Measurements from ENCODE around the gene DOHH.

DOHH gene

DNA sequence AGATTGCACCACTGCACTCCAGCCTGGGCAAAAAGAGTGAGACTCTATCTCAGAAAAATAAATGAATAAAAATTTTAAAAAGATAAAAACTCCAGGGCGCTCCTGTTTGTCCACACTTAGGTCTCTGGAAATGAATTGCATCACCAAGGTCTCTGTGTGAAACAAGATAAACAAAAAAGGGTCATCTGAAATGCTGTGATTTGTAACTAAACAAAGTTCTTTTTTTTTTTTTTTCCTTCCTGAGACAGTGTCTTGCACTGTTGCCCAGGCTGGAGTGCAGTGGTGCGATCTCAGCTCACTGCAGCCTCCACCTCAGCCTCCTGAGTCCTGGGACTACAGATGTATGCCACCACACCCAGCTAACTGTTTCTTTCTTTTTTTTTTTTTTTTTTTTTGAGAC lies 17.2 kb upstream of the DOHH start:
- H3K9ac ChIP-seq (ENCODE audit: low read length in 2 of 2), result no peak overlapping the region
- H3K4me3 ChIP-seq (ENCODE audit: low read length in 2 of 2), result no peak overlapping the region
- H3K27me3 ChIP-seq (ENCODE audit: control insufficient read depth in 1 of 2, insufficient read depth in 2 of 2, low read length in 2 of 2), result no peaks in the 10 kb centered on the region
- no peak overlapping the region for H3K27ac ChIP-seq (ENCODE audit: low read length)
- H3K36me3 ChIP-seq (ENCODE audit: control insufficient read depth in 2 of 2, insufficient read depth in 2 of 2, low read length in 2 of 2), result peaks cover 0 to 7% of the 10 kb centered on the region in 2 donors
- H3K9me3 ChIP-seq (ENCODE audit: control insufficient read depth in 2 of 2, low read length in 2 of 2), result no peaks in the 10 kb centered on the region
- peaks cover 17% of the 10 kb centered on the region for H3K4me1 ChIP-seq (ENCODE audit: control insufficient read depth, insufficient read depth, low read length)

DNA sequence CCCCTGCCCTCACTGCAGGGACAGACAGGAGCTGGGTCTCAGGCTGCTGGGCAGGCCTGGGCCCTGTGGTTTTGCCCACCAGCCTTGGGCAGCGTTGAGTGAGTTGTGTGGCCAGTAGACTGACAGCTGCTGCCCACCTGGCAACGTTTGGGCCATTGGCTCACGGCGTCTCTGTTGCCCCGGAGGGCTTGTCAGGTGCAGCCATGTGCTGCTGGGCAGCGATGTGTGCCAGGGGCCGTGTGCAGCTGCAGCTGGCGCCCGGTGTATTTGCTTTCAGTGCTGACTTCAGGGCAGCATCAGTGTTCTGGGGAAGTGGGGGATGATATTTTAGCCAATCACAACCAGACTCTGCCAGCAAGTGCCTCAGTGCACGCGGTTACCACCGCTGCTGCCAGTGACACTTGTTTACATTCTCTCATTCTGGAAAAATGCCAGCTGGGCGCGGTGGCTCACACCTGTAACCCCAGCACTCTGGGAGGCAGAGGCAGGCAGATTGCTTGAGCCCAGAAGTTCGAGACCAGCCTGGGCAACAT lies 16.3 kb upstream of the DOHH start:
- H3K4me1 ChIP-seq (ENCODE audit: control insufficient read depth, insufficient read depth, low read length), result peaks cover 18% of the 10 kb centered on the region
- H3K9ac ChIP-seq (ENCODE audit: low read length in 2 of 2), result no peak overlapping the region
- H3K9me3 ChIP-seq (ENCODE audit: control insufficient read depth in 2 of 2, low read length in 2 of 2), result no peaks in the 10 kb centered on the region
- peaks cover 0 to 4% of the 10 kb centered on the region in 2 donors for H3K36me3 ChIP-seq (ENCODE audit: control insufficient read depth in 2 of 2, insufficient read depth in 2 of 2, low read length in 2 of 2)
- H3K4me3 ChIP-seq (ENCODE audit: low read length in 2 of 2), result no peak overlapping the region
- H3K27ac ChIP-seq (ENCODE audit: low read length), result no peak overlapping the region
- H3K27me3 ChIP-seq (ENCODE audit: control insufficient read depth in 1 of 2, insufficient read depth in 2 of 2, low read length in 2 of 2), result no peaks in the 10 kb centered on the region

DNA sequence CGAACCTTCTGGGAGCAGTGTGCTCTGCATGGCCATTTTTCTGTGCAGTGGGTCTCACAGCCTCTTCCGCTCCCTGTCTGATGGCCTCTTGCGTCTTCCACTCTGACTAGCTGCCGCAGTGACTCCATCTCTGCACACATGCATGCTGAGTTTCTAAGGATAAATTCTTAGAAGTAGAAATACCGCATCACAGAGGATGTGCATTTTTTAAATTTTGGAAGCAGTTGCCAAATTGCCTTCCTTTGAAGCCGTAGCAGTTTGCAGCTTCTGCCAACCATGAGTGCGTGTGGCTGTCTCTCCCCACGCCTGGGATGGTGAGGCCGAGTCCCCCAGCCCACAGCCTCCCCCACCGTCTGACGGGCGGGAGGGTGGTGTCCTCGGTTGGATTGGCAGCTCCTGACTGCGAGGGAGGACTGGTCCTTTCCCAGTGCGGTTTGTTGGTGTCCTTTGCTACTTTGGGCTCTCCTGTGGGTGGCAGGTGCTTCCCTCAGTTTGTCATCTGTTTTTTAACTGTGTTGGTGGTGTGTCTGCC lies 15.5 kb upstream of the DOHH start:
- Histone ChIP-seq H3K4me3 (ENCODE audit: low read length in 2 of 2) (no peak overlapping the region), H3K9ac (ENCODE audit: low read length in 2 of 2) (no peak overlapping the region), H3K27ac (ENCODE audit: low read length) (no peak overlapping the region), H3K27me3 (ENCODE audit: control insufficient read depth in 1 of 2, insufficient read depth in 2 of 2, low read length in 2 of 2) (no peaks in the 10 kb centered on the region), H3K4me1 (ENCODE audit: control insufficient read depth, insufficient read depth, low read length) (peaks cover 21% of the 10 kb centered on the region), H3K9me3 (ENCODE audit: control insufficient read depth in 2 of 2, low read length in 2 of 2) (no peaks in the 10 kb centered on the region), H3K36me3 (ENCODE audit: control insufficient read depth in 2 of 2, insufficient read depth in 2 of 2, low read length in 2 of 2) (peaks cover 0 to 4% of the 10 kb centered on the region in 2 donors)

DNA sequence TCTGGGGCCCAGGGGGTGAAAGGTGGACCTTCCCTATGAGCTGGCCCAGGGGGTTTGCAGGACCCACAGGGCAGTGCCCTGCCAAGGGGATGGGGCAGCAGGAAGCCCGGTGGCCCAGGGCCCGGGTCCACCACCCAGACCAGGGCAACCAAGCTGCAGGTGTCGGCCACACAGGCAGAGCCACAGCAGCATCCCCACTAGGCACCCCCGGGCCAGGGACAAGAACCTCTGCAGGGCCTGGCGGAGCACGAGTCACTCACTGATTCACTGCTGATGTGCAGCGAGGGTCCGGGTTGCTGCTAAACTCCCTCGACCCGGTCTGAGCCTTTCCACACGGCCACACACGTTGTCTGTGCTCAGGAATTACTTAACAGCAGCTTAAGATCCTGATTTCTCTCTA lies 14.5 kb upstream of the DOHH start:
- H3K27ac ChIP-seq (ENCODE audit: low read length), result no peak overlapping the region
- H3K4me1 ChIP-seq (ENCODE audit: control insufficient read depth, insufficient read depth, low read length), result peaks cover 16% of the 10 kb centered on the region
- H3K9ac ChIP-seq (ENCODE audit: low read length in 2 of 2), result no peak overlapping the region
- no peaks in the 10 kb centered on the region for H3K27me3 ChIP-seq (ENCODE audit: control insufficient read depth in 1 of 2, insufficient read depth in 2 of 2, low read length in 2 of 2)
- no peak overlapping the region for H3K4me3 ChIP-seq (ENCODE audit: low read length in 2 of 2)
- H3K9me3 ChIP-seq (ENCODE audit: control insufficient read depth in 2 of 2, low read length in 2 of 2), result no peaks in the 10 kb centered on the region
- H3K36me3 ChIP-seq (ENCODE audit: control insufficient read depth in 2 of 2, insufficient read depth in 2 of 2, low read length in 2 of 2), result peaks cover 0 to 4% of the 10 kb centered on the region in 2 donors

DNA sequence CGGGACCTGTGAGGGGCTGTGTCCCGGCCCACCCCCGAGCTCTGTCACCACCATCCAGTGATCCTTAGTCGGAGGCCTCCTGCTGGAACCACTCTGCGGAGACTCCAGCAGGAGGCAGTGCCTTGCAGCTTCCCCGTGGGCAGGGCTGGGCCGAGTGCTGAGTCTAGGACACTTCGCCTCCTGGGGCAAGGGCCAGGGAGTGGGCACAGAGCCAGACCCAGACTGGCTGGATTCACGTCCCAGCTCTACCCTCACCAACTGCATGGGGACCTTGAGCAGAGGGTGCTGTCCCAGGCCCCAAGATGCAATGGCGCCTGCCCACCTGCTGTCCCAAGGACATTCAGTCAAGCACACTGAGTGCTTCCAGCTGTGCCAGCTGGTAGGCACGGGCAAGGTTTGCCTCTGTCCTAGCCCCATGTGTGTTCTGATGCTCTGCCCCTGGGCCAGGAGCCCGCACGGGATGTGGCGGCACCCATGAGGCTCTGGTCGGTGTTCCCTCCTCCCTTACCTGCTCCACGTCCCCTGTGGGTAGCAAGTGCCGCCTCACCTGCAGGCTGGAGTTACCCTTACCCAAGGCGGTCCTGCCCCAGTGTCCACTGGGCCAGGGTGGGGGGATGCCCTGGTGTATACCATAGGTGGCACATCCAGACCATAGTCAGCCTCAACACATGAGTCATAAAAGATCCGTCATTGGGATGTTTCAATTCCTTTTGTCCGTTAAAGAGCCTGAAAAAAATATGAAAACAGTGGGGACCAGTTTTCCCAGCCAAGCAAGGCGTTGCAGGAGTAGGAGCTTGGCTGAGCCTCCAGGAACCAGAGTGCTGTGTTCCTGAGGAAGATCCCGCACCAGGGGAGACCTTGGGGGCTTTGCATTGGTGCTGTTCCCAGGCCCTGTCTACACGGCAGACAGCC lies 13.0 kb upstream of the DOHH start:
- Histone ChIP-seq H3K4me1 (ENCODE audit: control insufficient read depth, insufficient read depth, low read length) (peaks cover 23% of the 10 kb centered on the region), H3K27ac (ENCODE audit: low read length) (no peak overlapping the region)

DNA sequence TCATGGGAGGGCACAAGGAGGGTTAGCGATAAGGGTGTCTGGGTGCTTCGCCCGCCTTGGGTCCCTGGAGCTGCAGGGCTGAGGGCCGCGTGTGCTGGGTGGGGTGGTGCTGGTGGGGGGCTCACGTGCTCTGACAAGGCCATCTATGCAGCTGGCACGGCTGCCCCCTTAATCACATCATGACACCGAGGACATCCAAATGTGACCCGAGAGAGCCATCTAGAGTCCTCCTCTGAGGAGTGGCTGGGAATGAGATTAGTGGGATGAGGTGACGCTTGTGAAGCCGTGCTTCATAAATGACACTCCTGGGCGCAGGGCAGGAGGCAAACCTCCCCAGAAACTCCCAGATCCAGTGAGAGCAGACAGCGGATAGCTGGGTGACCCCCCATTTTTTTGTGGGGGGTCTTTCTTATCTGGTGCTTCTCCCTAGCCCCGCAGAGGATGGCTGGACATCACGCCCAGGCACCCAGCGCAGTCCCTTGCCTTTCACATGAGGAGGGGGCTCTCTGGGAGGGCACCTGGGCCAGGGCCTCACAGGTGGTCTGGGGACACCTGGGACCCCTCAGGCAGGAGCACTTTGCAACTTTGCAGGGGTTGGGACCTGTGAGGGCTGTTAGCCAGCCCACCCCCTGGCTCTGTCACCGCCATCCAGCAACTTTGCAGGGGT lies 12.2 kb upstream of the DOHH start:
- Histone ChIP-seq H3K9ac (ENCODE audit: low read length in 2 of 2) (no peak overlapping the region), H3K27ac (ENCODE audit: low read length) (no peak overlapping the region), H3K9me3 (ENCODE audit: control insufficient read depth in 2 of 2, low read length in 2 of 2) (no peaks in the 10 kb centered on the region), H3K4me1 (ENCODE audit: control insufficient read depth, insufficient read depth, low read length) (peaks cover 24% of the 10 kb centered on the region), H3K27me3 (ENCODE audit: control insufficient read depth in 1 of 2, insufficient read depth in 2 of 2, low read length in 2 of 2) (no peaks in the 10 kb centered on the region), H3K4me3 (ENCODE audit: low read length in 2 of 2) (no peak overlapping the region), H3K36me3 (ENCODE audit: control insufficient read depth in 2 of 2, insufficient read depth in 2 of 2, low read length in 2 of 2) (no peaks in the 10 kb centered on the region)

More for the DNA sequence above, 13.0 kb upstream of the DOHH start:
- Histone ChIP-seq H3K9me3 (ENCODE audit: control insufficient read depth in 2 of 2, low read length in 2 of 2) (no peaks in the 10 kb centered on the region), H3K4me3 (ENCODE audit: low read length in 2 of 2) (no peak overlapping the region), H3K27me3 (ENCODE audit: control insufficient read depth in 1 of 2, insufficient read depth in 2 of 2, low read length in 2 of 2) (no peaks in the 10 kb centered on the region), H3K9ac (ENCODE audit: low read length in 2 of 2) (no peak overlapping the region), H3K36me3 (ENCODE audit: control insufficient read depth in 2 of 2, insufficient read depth in 2 of 2, low read length in 2 of 2) (no peaks in the 10 kb centered on the region)

DNA sequence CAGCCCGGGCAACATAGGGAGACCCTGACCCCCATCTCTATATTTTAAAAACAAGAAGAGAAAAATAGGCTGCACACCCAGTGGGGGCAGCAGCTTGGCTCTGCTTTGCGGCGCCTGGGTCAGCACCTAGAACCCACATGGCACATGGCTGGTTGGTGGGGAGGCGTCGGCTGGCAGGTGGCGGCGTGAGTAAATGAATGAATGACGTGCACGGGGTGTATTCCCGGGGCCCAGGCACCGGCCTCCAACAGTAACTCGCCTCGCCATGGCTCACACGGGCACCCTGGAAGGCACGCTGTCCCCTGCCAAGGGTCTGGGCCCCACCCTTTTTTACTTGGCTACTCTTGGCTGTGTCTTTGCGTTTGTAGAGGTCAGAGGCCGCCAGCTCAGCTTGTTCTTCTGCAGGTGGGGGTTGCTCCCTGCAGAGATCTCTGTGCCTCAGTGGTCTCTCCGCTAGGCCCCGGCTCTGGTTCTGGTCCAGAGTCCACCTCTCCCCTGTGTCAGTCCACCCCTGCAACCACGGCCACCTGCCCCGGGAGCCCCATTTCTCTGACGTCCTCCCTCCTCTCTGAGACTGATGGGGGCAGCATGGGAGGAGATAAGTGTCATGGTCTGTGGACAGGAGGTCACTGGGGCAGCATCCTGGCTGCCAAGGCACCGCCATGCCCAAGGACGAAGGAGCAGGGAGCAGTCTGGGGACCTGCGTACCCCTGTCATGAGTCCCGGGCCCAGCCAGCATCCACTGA lies 11.2 kb upstream of the DOHH start:
- no peak overlapping the region for H3K4me3 ChIP-seq (ENCODE audit: low read length in 2 of 2)
- H3K27ac ChIP-seq (ENCODE audit: low read length), result no peak overlapping the region
- H3K9me3 ChIP-seq (ENCODE audit: control insufficient read depth in 2 of 2, low read length in 2 of 2), result no peaks in the 10 kb centered on the region
- peaks cover 30% of the 10 kb centered on the region for H3K4me1 ChIP-seq (ENCODE audit: control insufficient read depth, insufficient read depth, low read length)
- no peaks in the 10 kb centered on the region for H3K36me3 ChIP-seq (ENCODE audit: control insufficient read depth in 2 of 2, insufficient read depth in 2 of 2, low read length in 2 of 2)
- no peaks in the 10 kb centered on the region for H3K27me3 ChIP-seq (ENCODE audit: control insufficient read depth in 1 of 2, insufficient read depth in 2 of 2, low read length in 2 of 2)
- no peak overlapping the region for H3K9ac ChIP-seq (ENCODE audit: low read length in 2 of 2)

DNA sequence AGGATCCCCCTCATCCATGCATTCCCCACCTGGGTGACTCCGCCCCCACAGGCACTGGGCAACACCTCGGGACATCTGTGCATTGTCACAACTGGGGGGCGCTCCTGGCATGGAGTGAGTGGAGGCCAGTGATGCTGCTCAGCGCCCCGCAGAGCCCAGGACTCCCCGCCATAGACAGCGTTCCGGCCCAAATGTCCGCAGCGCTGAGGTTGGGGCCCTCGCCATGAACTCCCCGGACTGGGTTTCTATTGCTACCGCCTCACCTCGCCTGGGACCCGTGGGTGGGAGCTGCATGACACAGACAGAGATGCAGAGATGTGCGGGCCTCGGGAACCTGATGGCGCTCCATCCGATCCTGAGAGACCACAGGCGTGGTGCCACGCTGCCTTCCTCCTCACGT lies 10.3 kb upstream of the DOHH start:
- peaks cover 24% of the 10 kb centered on the region for H3K4me1 ChIP-seq (ENCODE audit: control insufficient read depth, insufficient read depth, low read length)

DNA sequence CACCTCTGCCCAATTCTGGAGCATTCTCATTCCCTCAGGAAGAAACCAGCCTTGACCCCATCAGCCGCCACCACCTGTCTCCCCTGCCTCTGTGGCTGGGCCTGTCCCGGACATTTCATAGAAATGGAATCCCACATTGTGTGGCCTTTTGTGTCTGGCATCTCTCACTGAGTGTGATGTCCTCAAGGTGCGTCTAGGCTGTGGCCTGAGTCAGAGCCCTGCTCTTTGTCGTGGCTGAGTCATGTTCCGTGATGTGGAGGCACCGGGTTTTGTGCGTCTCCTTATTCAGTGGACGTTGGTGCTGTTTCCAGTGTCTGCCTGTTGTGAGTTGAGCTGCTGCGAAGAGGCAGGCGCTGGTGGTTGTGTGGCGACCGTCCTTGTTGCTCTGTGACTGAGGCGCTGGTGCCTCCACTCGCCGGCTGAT lies 9.1 kb upstream of the DOHH start:
- peak overlapping the region; percentile 18 for H3K27ac ChIP-seq (ENCODE audit: low read length)
- no peaks in the 10 kb centered on the region for H3K36me3 ChIP-seq (ENCODE audit: control insufficient read depth in 2 of 2, insufficient read depth in 2 of 2, low read length in 2 of 2)
- no peak overlapping the region for H3K4me3 ChIP-seq (ENCODE audit: low read length in 2 of 2)
- H3K4me1 ChIP-seq (ENCODE audit: control insufficient read depth, insufficient read depth, low read length), result peaks cover 27% of the 10 kb centered on the region
- no peaks in the 10 kb centered on the region for H3K27me3 ChIP-seq (ENCODE audit: control insufficient read depth in 1 of 2, insufficient read depth in 2 of 2, low read length in 2 of 2)
- no peaks in the 10 kb centered on the region for H3K9me3 ChIP-seq (ENCODE audit: control insufficient read depth in 2 of 2, low read length in 2 of 2)
- no peak overlapping the region for H3K9ac ChIP-seq (ENCODE audit: low read length in 2 of 2)

More for the DNA sequence above, 10.3 kb upstream of the DOHH start:
- H3K9ac ChIP-seq (ENCODE audit: low read length in 2 of 2), result no peak overlapping the region
- no peaks in the 10 kb centered on the region for H3K27me3 ChIP-seq (ENCODE audit: control insufficient read depth in 1 of 2, insufficient read depth in 2 of 2, low read length in 2 of 2)
- H3K36me3 ChIP-seq (ENCODE audit: control insufficient read depth in 2 of 2, insufficient read depth in 2 of 2, low read length in 2 of 2), result no peaks in the 10 kb centered on the region
- H3K27ac ChIP-seq (ENCODE audit: low read length), result no peak overlapping the region
- H3K9me3 ChIP-seq (ENCODE audit: control insufficient read depth in 2 of 2, low read length in 2 of 2), result no peaks in the 10 kb centered on the region
- H3K4me3 ChIP-seq (ENCODE audit: low read length in 2 of 2), result no peak overlapping the region

DNA sequence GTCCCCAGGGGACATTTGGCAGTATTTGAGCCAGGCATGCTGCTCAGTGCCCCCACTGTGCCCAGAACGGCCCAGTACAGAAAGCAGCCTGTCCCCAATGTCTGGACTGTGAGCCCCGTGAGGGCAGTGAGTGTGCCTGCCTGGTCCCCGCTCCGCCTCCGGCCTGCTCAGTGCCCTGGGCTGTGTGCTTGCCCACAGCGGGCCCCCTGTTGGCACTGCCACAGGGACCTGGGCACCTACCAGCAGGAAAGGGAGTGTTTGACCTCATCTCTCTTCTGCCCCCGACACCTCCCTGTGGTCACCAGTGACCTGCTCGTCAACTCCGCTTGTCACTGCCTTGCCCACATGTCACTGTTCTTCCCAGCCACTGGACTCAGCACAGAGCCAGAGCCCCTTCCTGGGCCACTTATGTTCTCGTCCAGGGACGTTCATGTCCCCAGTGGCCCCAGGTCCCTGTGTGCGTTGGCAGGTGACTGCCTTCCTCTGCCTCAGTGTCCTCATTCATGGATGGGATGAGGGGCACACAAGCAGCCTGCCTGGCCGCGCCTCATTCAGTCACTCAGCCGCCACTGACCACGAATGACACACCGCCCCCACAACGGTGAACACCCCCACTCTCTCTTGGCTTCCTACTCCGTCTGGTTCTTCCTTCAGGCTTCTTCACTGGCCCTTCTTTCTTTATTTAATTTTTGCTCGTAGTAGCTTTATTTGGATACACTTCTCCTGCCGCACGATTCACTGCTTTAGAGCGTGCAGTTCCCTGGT lies 8.5 kb upstream of the DOHH start:
- Histone ChIP-seq H3K4me1 (ENCODE audit: control insufficient read depth, insufficient read depth, low read length) (peaks cover 27% of the 10 kb centered on the region), H3K9me3 (ENCODE audit: control insufficient read depth in 2 of 2, low read length in 2 of 2) (no peaks in the 10 kb centered on the region), H3K9ac (ENCODE audit: low read length in 2 of 2) (no peak overlapping the region), H3K27me3 (ENCODE audit: control insufficient read depth in 1 of 2, insufficient read depth in 2 of 2, low read length in 2 of 2) (no peaks in the 10 kb centered on the region), H3K4me3 (ENCODE audit: low read length in 2 of 2) (no peak overlapping the region), H3K27ac (ENCODE audit: low read length) (peak overlapping the region; percentile 18), H3K36me3 (ENCODE audit: control insufficient read depth in 2 of 2, insufficient read depth in 2 of 2, low read length in 2 of 2) (no peaks in the 10 kb centered on the region)
